ENCODE results near the gene AAGAB. TPM values are rescaled to one million over a fixed set of nuclear protein-coding genes. Genes with fewer than 3 reads are reported as not detected.

AAGAB gene, protein sequence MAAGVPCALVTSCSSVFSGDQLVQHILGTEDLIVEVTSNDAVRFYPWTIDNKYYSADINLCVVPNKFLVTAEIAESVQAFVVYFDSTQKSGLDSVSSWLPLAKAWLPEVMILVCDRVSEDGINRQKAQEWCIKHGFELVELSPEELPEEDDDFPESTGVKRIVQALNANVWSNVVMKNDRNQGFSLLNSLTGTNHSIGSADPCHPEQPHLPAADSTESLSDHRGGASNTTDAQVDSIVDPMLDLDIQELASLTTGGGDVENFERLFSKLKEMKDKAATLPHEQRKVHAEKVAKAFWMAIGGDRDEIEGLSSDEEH
- polyA plus RNA-seq (114 and 115 TPM in 2 replicates), polyA minus RNA-seq (75.2 and 86.0 TPM in 2 replicates)

DNA sequence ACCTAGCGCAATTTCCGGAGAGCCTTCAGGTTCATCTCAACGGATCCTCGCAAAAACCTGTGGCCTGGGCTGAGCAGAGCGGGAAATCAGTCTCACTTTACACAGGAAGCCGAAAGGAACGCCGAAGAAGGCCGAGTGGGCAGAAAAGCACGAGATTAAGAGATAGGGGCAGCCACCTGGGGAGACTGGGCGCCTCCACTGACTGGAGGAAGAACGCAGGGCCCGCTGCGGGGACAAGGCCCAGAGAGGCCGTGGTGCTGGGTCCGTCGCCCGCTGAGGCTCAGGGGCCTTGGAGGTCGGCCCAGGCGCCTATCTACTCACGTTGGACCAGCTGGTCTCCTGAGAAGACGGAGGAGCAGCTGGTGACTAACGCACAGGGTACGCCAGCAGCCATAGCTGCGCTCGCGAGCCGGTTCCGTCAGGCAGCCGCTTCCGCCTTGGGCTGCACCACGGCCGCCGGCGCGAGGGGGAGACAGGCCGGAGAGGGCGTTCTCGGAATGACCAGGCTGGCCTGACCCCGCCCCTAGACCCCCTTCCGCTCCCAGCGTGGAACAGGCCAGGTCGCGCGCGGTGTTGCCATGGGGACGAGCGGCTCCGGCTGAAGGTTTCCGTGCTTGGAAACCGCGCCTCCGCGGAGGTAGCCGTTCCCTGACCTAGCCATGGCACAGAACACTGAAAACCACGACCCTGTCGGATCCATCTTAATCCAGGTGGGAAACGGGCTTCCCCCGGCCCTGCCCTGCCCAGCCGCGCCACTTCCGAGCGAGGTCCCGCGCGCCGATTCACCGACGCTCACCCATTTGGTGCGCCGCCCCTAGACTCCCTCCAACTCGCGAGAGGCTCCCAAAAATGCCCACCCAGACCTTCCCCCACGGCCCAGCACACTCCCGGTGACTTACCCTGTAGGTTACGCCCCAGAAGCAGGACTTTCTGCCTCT lies at the start of gene AAGAB, which contains the start of gene IQCH:
TSS of gene AAGAB (minus strand) at position 424 of the 938 bp plus-strand sequence. CDS start at position 394, 30 bp downstream.
TSS of gene IQCH (plus strand) at position 549 of the 938 bp plus-strand sequence. CDS start at position 660, 111 bp downstream.
- Histone ChIP-seq H2AFZ (ENCODE audit: low read depth, low read length) (peak within 1 kb of the TSS; percentile 77), H3F3A (ENCODE audit: insufficient read depth, low read length, poor library complexity, severe bottlenecking) (peaks cover 5% of the 10 kb centered on the region), H3K4me2 (ENCODE audit: low read length) (peak within 1 kb of the TSS; percentile 81), H3K9ac (ENCODE audit: low read length) (peak within 1 kb of the TSS; percentile 81), H3K79me2 (replicated peaks; ENCODE audit: insufficient read depth, low read length) (peaks cover 33% of the 10 kb centered on the region), H3K27me3 (ENCODE audit: insufficient read depth, low read depth, low read length) (no peaks in the 10 kb centered on the region), H3K27ac (ENCODE audit: low read length) (peak within 1 kb of the TSS; percentile 78), H3K36me3 (ENCODE audit: insufficient read depth, low read length) (no peaks in the 10 kb centered on the region), H4K20me1 (ENCODE audit: insufficient read depth) (no peaks in the 10 kb centered on the region), H3K9me3 (ENCODE audit: low read length) (no peaks in the 10 kb centered on the region), H3K9me2 (ENCODE audit: insufficient read depth, low read length) (no peaks in the 10 kb centered on the region), H3K4me3 (ENCODE audit: low read length) (peak within 1 kb of the TSS; percentile 81)
- peak; percentile 58 for TF ChIP-seq SMC3 (conservative IDR thresholded peaks at IDR 0.05; ENCODE audit: poor library complexity)
- TF ChIP-seq REST (IDR thresholded peaks at IDR 0.05; ENCODE audit: borderline replicate concordance) = peak; percentile 78
- TF ChIP-seq RAD21 (conservative IDR thresholded peaks at IDR 0.05) = peak; percentile 53
- TF ChIP-seq EZH2 (IDR thresholded peaks at IDR 0.05; ENCODE audit: borderline replicate concordance, insufficient read depth, low read length, poor library complexity, severe bottlenecking) = no peak
- peak; percentile 89 for TF ChIP-seq MXI1 (conservative IDR thresholded peaks at IDR 0.05; ENCODE audit: poor library complexity, severe bottlenecking)
- TF ChIP-seq POLR2AphosphoS5 (IDR thresholded peaks at IDR 0.05) = peak; percentile 88
- peak; percentile 85 for TF ChIP-seq TAF1 (IDR thresholded peaks at IDR 0.05; ENCODE audit: low read depth)
- peak; percentile 11 for TF ChIP-seq CTCF (IDR thresholded peaks at IDR 0.05; ENCODE audit: poor library complexity, severe bottlenecking)
- TF ChIP-seq EP300 (conservative IDR thresholded peaks at IDR 0.05; ENCODE audit: poor library complexity, severe bottlenecking) = peak; percentile 71

Measured in neural cell (in vitro differentiated cells).